ENCODE measurements around the gene PSMD9.

PSMD9 gene

GRCh38 chr12:121957861-121958515 lies 69.4 kb downstream of the PSMD9 start:
- no peak for TF ChIP-seq CTCF (IDR thresholded peaks at IDR 0.05; ENCODE audit: low read length)
- TF ChIP-seq EZH2 (IDR thresholded peaks at IDR 0.05; ENCODE audit: borderline replicate concordance, low read length), result no peak
- no peaks in the 10 kb centered on the region for H3K27me3 ChIP-seq (ENCODE audit: insufficient read depth, low read length)
- H3K27ac ChIP-seq (ENCODE audit: low read depth, low read length, poor library complexity, severe bottlenecking), result no peak overlapping the region
- H3K36me3 ChIP-seq (ENCODE audit: insufficient read depth, low read length), result peaks cover 18% of the 10 kb centered on the region
- no peaks in the 10 kb centered on the region for H3K79me2 ChIP-seq (ENCODE audit: insufficient read depth, low read length)
- no peak overlapping the region for H3K4me3 ChIP-seq (ENCODE audit: low read depth, low read length, poor library complexity, severe bottlenecking)
- peaks cover 8% of the 10 kb centered on the region for H3K9me3 ChIP-seq (ENCODE audit: low read length)
- no peaks in the 10 kb centered on the region for H4K20me1 ChIP-seq (ENCODE audit: insufficient read depth, low read length)
- no peak overlapping the region for H3K4me2 ChIP-seq (ENCODE audit: low read length)
- no peaks in the 10 kb centered on the region for H3K9me2 ChIP-seq (ENCODE audit: low read depth, low read length)
- H2AFZ ChIP-seq (ENCODE audit: low read length), result no peak overlapping the region
- no peak overlapping the region for H3K9ac ChIP-seq (ENCODE audit: low read length)
- H3F3A ChIP-seq (ENCODE audit: insufficient read depth, low read length), result no peaks in the 10 kb centered on the region; the same call in 1 of the 2 replicates
- peaks cover 15% of the 10 kb centered on the region for H3K4me1 ChIP-seq (ENCODE audit: insufficient read depth, low read length, severe bottlenecking)

- Histone ChIP-seq H2AFZ (ENCODE audit: low read length) (no peak overlapping the region), H3K36me3 (ENCODE audit: insufficient read depth, low read length) (peaks cover 11% of the 10 kb centered on the region; the same call in 1 of the 2 replicates), H3K9ac (ENCODE audit: low read length) (no peak overlapping the region), H3K4me1 (ENCODE audit: insufficient read depth, low read length, severe bottlenecking) (peaks cover 15% of the 10 kb centered on the region), H3K27me3 (ENCODE audit: insufficient read depth, low read length) (no peaks in the 10 kb centered on the region), H3K27ac (ENCODE audit: low read depth, low read length, poor library complexity, severe bottlenecking) (no peak overlapping the region), H3F3A (ENCODE audit: insufficient read depth, low read length) (no peaks in the 10 kb centered on the region; the same call in 1 of the 2 replicates), H4K20me1 (ENCODE audit: insufficient read depth, low read length) (no peaks in the 10 kb centered on the region), H3K4me3 (ENCODE audit: low read depth, low read length, poor library complexity, severe bottlenecking) (no peak overlapping the region), H3K4me2 (ENCODE audit: low read length) (no peak overlapping the region), H3K9me2 (ENCODE audit: low read depth, low read length) (no peaks in the 10 kb centered on the region), H3K79me2 (ENCODE audit: insufficient read depth, low read length) (no peaks in the 10 kb centered on the region), H3K9me3 (ENCODE audit: low read length) (peaks cover 1% of the 10 kb centered on the region)
- TF ChIP-seq CTCF (IDR thresholded peaks at IDR 0.05; ENCODE audit: low read length) (no peak), EZH2 (IDR thresholded peaks at IDR 0.05; ENCODE audit: borderline replicate concordance, low read length) (no peak)
Observed at GRCh38 chr12:121958541-121959240, 70.1 kb downstream of the PSMD9 start.

GRCh38 chr12:121960541-121960940 lies 72.0 kb downstream of the PSMD9 start:
- no peak overlapping the region for H3K4me3 ChIP-seq (ENCODE audit: low read depth, low read length, poor library complexity, severe bottlenecking)
- H3K4me1 ChIP-seq (ENCODE audit: insufficient read depth, low read length, severe bottlenecking), result peaks cover 6% of the 10 kb centered on the region
- H3K9me2 ChIP-seq (ENCODE audit: low read depth, low read length), result no peaks in the 10 kb centered on the region
- no peak overlapping the region for H3K4me2 ChIP-seq (ENCODE audit: low read length)
- H3K79me2 ChIP-seq (ENCODE audit: insufficient read depth, low read length), result no peaks in the 10 kb centered on the region
- no peak overlapping the region for H3K27ac ChIP-seq (ENCODE audit: low read depth, low read length, poor library complexity, severe bottlenecking)
- peaks cover 8% of the 10 kb centered on the region; the same call in 1 of the 2 replicates for H3K36me3 ChIP-seq (ENCODE audit: insufficient read depth, low read length)
- TF ChIP-seq EZH2 (IDR thresholded peaks at IDR 0.05; ENCODE audit: borderline replicate concordance, low read length) (no peak), CTCF (IDR thresholded peaks at IDR 0.05; ENCODE audit: low read length) (no peak)
- H3F3A ChIP-seq (ENCODE audit: insufficient read depth, low read length), result no peaks in the 10 kb centered on the region
- H3K9me3 ChIP-seq (ENCODE audit: low read length), result no peaks in the 10 kb centered on the region
- no peaks in the 10 kb centered on the region for H4K20me1 ChIP-seq (ENCODE audit: insufficient read depth, low read length)
- no peak overlapping the region for H2AFZ ChIP-seq (ENCODE audit: low read length)
- H3K9ac ChIP-seq (ENCODE audit: low read length), result no peak overlapping the region
- H3K27me3 ChIP-seq (ENCODE audit: insufficient read depth, low read length), result no peaks in the 10 kb centered on the region
